H9 (cell line): ENCODE results near the gene TSC2. TPM values are rescaled to one million over a fixed set of nuclear protein-coding genes. Genes with fewer than 3 reads are reported as not detected.

Source experiments
- DNase-seq: peaks from one replicate; pipeline ENCODE4 v3.0.0-alpha.2; 2017
- H2AFZ ChIP-seq: one replicate; pipeline ENCODE4 v1.6.1; 2013; ENCODE audit warnings: mild to moderate bottlenecking, low read length, control low read depth, moderate library complexity
- H2AK5ac ChIP-seq: 2 replicates; pipeline ENCODE4 v1.6.1; 2013; ENCODE audit warnings: low read length, control low read depth, mixed read lengths; ENCODE audit not compliant: insufficient read length
- H2BK120ac ChIP-seq: one replicate; pipeline ENCODE4 v1.6.1; 2013; ENCODE audit warnings: low read depth, mild to moderate bottlenecking, low read length, control low read depth, inconsistent platforms; ENCODE audit not compliant: poor library complexity, severe bottlenecking
- H2BK12ac ChIP-seq: 2 replicates; pipeline ENCODE4 v1.6.1; 2013; ENCODE audit warnings: low read length, control low read depth, mixed read lengths, low read depth; ENCODE audit not compliant: insufficient read length
- H2BK15ac ChIP-seq: 2 replicates; pipeline ENCODE4 v1.6.1; 2013; ENCODE audit warnings: low read depth, low read length, control low read depth
- H2BK20ac ChIP-seq: one replicate; pipeline ENCODE4 v1.6.1; 2013; ENCODE audit warnings: low read depth, mild to moderate bottlenecking, low read length, control low read depth, inconsistent platforms; ENCODE audit not compliant: poor library complexity, severe bottlenecking
- H2BK5ac ChIP-seq: 2 replicates; pipeline ENCODE4 v1.6.1; 2013; ENCODE audit warnings: low read length, control low read depth, mixed read lengths; ENCODE audit not compliant: insufficient read length
- H3K14ac ChIP-seq: 2 replicates; pipeline ENCODE4 v1.6.1; 2013; ENCODE audit warnings: low read length, control low read depth; ENCODE audit not compliant: insufficient read depth
- H3K18ac ChIP-seq: 2 replicates; pipeline ENCODE4 v1.6.1; 2013; ENCODE audit warnings: low read depth, mild to moderate bottlenecking, mixed read lengths, low read length, control low read depth; ENCODE audit not compliant: insufficient read length
- H3K23ac ChIP-seq: 2 replicates; pipeline ENCODE4 v1.6.1; 2013; ENCODE audit warnings: low read length, control low read depth, mixed read lengths, low read depth; ENCODE audit not compliant: insufficient read length
- H3K23me2 ChIP-seq: 2 replicates; pipeline ENCODE4 v1.6.1; 2013; ENCODE audit warnings: low read depth, mild to moderate bottlenecking, mixed read lengths, low read length, control low read depth; ENCODE audit not compliant: insufficient read length, poor library complexity, severe bottlenecking
- H3K27ac ChIP-seq: 2 replicates; pipeline ENCODE4 v1.5.1; 2013; ENCODE audit warnings: low read length, control low read depth, mixed read lengths, low read depth; ENCODE audit not compliant: insufficient read length
- H3K27me3 ChIP-seq: 2 replicates; pipeline ENCODE4 v1.6.1; 2013; ENCODE audit warnings: low read length, control low read depth, inconsistent platforms; ENCODE audit not compliant: insufficient read depth
- H3K4ac ChIP-seq: 2 replicates; pipeline ENCODE4 v1.6.1; 2013; ENCODE audit warnings: low read depth, mild to moderate bottlenecking, control low read depth, inconsistent platforms, low read length, moderate library complexity
- H3K4me1 ChIP-seq: 2 replicates; pipeline ENCODE4 v1.6.1; 2013; ENCODE audit warnings: low read length, control low read depth, inconsistent platforms; ENCODE audit not compliant: insufficient read depth
- H3K4me2 ChIP-seq: 2 replicates; pipeline ENCODE4 v1.6.1; 2013; ENCODE audit warnings: low read length, control low read depth, mixed read lengths; ENCODE audit not compliant: insufficient read length, insufficient read depth
- H3K56ac ChIP-seq: 2 replicates; pipeline ENCODE4 v1.6.1; 2013; ENCODE audit warnings: low read depth, mild to moderate bottlenecking, mixed read lengths, low read length, control low read depth; ENCODE audit not compliant: insufficient read length
- H3K79me1 ChIP-seq: 2 replicates; pipeline ENCODE4 v1.6.1; 2013; ENCODE audit warnings: low read depth, mild to moderate bottlenecking, moderate library complexity, low read length, control low read depth, inconsistent platforms; ENCODE audit not compliant: insufficient read depth, poor library complexity, severe bottlenecking
- H3K79me2 ChIP-seq: 2 replicates; pipeline ENCODE4 v1.6.1; 2013; ENCODE audit warnings: low read length, control low read depth, inconsistent platforms; ENCODE audit not compliant: insufficient read depth
- H3K9ac ChIP-seq: 2 replicates; pipeline ENCODE4 v1.6.1; 2013; ENCODE audit warnings: low read length, control low read depth, mixed read lengths; ENCODE audit not compliant: insufficient read length; ENCODE audit errors: extremely low read depth
- H3K9me3 ChIP-seq: one replicate; pipeline ENCODE4 v1.6.1; 2013; ENCODE audit warnings: low read depth, low read length, inconsistent platforms; ENCODE audit not compliant: control insufficient read depth
- H3T11ph ChIP-seq: one replicate; pipeline ENCODE4 v1.6.1; 2013; ENCODE audit warnings: mild to moderate bottlenecking, low read length, control low read depth, inconsistent platforms
- H4K20me1 ChIP-seq: one replicate; pipeline ENCODE4 v1.6.1; 2013; ENCODE audit not compliant: control insufficient read depth, insufficient read length, insufficient read depth
- H4K5ac ChIP-seq: 2 replicates; pipeline ENCODE4 v1.6.1; 2013; ENCODE audit warnings: low read depth, mild to moderate bottlenecking, mixed read lengths, low read length, control low read depth; ENCODE audit not compliant: insufficient read length
- H4K8ac ChIP-seq: replicated peaks from 2 replicates; pipeline ENCODE4 v1.6.1; 2013; ENCODE audit warnings: low read length, control low read depth, mixed read lengths, low read depth; ENCODE audit not compliant: insufficient read length
- H4K91ac ChIP-seq: 2 replicates; pipeline ENCODE4 v1.6.1; 2013; ENCODE audit warnings: low read depth, mild to moderate bottlenecking, moderate library complexity, mixed read lengths, low read length, control low read depth; ENCODE audit not compliant: insufficient read length
- H3K27ac Mint-ChIP-seq, 3 experiments: 2 replicates in 2 of 3; 3 replicates in 1 of 3; pipeline ENCODE4 v1.8.0; 2020 to 2021; ENCODE audit warnings: mixed read lengths in 3 of 3, mild to moderate bottlenecking in 1 of 3, moderate library complexity in 1 of 3
- H3K27me3 Mint-ChIP-seq: 2 replicates; pipeline ENCODE4 v1.8.0; 2021; ENCODE audit warnings: low read depth, mild to moderate bottlenecking, moderate library complexity, mixed read lengths
- H3K36me3 Mint-ChIP-seq, 3 experiments: 2 replicates in 2 of 3; 3 replicates in 1 of 3; pipeline ENCODE4 v1.8.0; 2020 to 2021; ENCODE audit warnings: low read depth in 3 of 3, mixed read lengths in 3 of 3; ENCODE audit not compliant: insufficient read depth in 1 of 3
- H3K4me1 Mint-ChIP-seq, 2 experiments: 2 replicates each; pipeline ENCODE4 v1.8.0; 2020; ENCODE audit warnings: mixed read lengths in 2 of 2
- H3K4me3 Mint-ChIP-seq, 2 experiments: 2 replicates in 1 of 2; 3 replicates in 1 of 2; pipeline ENCODE4 v1.8.0; 2020 to 2021; ENCODE audit warnings: mild to moderate bottlenecking in 2 of 2, mixed read lengths in 2 of 2, moderate library complexity in 1 of 2
- H3K9me3 Mint-ChIP-seq, 2 experiments: 2 replicates in 1 of 2; 3 replicates in 1 of 2; pipeline ENCODE4 v1.8.0; 2020; ENCODE audit warnings: mild to moderate bottlenecking in 2 of 2, mixed read lengths in 2 of 2, moderate library complexity in 1 of 2
- WGBS: extraction: QIAGEN DNeasy Blood & Tissue Kit; methylation state at CpG from one replicate; pipeline ENCODE4 v1.1.7; 2013; ENCODE audit warnings: missing lambda C conversion rate, low lambda C conversion rate, mixed read lengths; ENCODE audit not compliant: insufficient read length; ENCODE audit errors: extremely low coverage; 5-methylcytosine and 5-hydroxymethylcytosine counted together
- total RNA-seq: library from RNA; stranded (reverse); gene quantifications from 2 replicates; pipeline ENCODE4 v1.2.1, GENCODE V29; 2021
- TF ChIP-seq, protein P1 (sequence below): fragments of 200-600 bp; sonication (generic); conservative IDR thresholded peaks from 3 replicates; pipeline ENCODE4 v1.8.0; 2021; ENCODE audit warnings: antibody characterized with exemption, mild to moderate bottlenecking

The TSC2 gene
- total RNA-seq, 1 experiment from 2014 or later = 122 TPM

GRCh38 chr16:2036200-2036966, 11.4 kb upstream of the TSC2 start:
- TF ChIP-seq, protein P1, sequence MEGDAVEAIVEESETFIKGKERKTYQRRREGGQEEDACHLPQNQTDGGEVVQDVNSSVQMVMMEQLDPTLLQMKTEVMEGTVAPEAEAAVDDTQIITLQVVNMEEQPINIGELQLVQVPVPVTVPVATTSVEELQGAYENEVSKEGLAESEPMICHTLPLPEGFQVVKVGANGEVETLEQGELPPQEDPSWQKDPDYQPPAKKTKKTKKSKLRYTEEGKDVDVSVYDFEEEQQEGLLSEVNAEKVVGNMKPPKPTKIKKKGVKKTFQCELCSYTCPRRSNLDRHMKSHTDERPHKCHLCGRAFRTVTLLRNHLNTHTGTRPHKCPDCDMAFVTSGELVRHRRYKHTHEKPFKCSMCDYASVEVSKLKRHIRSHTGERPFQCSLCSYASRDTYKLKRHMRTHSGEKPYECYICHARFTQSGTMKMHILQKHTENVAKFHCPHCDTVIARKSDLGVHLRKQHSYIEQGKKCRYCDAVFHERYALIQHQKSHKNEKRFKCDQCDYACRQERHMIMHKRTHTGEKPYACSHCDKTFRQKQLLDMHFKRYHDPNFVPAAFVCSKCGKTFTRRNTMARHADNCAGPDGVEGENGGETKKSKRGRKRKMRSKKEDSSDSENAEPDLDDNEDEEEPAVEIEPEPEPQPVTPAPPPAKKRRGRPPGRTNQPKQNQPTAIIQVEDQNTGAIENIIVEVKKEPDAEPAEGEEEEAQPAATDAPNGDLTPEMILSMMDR = no peak
- Histone ChIP-seq H3K4me1 (no peaks in the 10 kb centered on the region), H2BK120ac (no peak overlapping the region), H3K9ac (no peak overlapping the region), H3K9me3 (no peaks in the 10 kb centered on the region), H2BK15ac (no peak overlapping the region), H3K56ac (no peak overlapping the region), H2BK5ac (no peak overlapping the region), H4K91ac (no peak overlapping the region), H4K20me1 (no peaks in the 10 kb centered on the region), H2BK20ac (no peak overlapping the region), H3K4ac (no peak overlapping the region), H3K23me2 (no peaks in the 10 kb centered on the region), H4K8ac (no peak overlapping the region), H3K27ac (no peak overlapping the region), H3K4me2 (no peak overlapping the region), H4K5ac (no peak overlapping the region), H3K27me3 (no peaks in the 10 kb centered on the region), H2BK12ac (no peak overlapping the region), H3K18ac (no peak overlapping the region), H3K23ac (no peak overlapping the region), H2AK5ac (no peak overlapping the region), H2AFZ (no peak overlapping the region), H3K14ac (no peak overlapping the region), H3K79me2 (no peaks in the 10 kb centered on the region), H3K79me1 (no peaks in the 10 kb centered on the region), H3T11ph (no peak overlapping the region)
- H3K27me3 Mint-ChIP-seq = no peaks in the 10 kb centered on the region
- peaks cover 7 to 9% of the 10 kb centered on the region in 2 experiments for H3K4me1 Mint-ChIP-seq
- DNase-seq = no peak
- H3K27ac Mint-ChIP-seq = 0 out of 7 replicates have a peak overlapping the region, but pooled peaks of 1 of the 3 experiments have one; percentile 35
- no peaks in the 10 kb centered on the region; a peak in 2 of 7 replicates for H3K36me3 Mint-ChIP-seq
- no CpG with 5 or more reads among the region's 47 CpGs for WGBS
- no peaks in the 10 kb centered on the region for H3K9me3 Mint-ChIP-seq
- no peak overlapping the region for H3K4me3 Mint-ChIP-seq
